GM12865 (cell line): ENCODE data around the gene SP110.
A peak's percentile ranks its signal among the peaks of the same experiment; 100 is the strongest.
"Not testable (repeated sequence)": the region's sequence is repeated elsewhere in the genome, so short reads cannot be mapped to it uniquely, and the experiment has no call there.

Experiments
- DNase-seq: peaks from one replicate; pipeline ENCODE4 v3.0.0; 2010; ENCODE audit warnings: low read depth
- H3K4me3 ChIP-seq: 2 replicates; pipeline ENCODE4 v1.5.1; 2011; ENCODE audit warnings: mild to moderate bottlenecking, low read depth, low read length, control low read depth
- CTCF ChIP-seq: IDR thresholded peaks from 2 replicates; pipeline ENCODE4 v1.5.1; 2011; ENCODE audit warnings: low read length, control low read depth, low read depth, inconsistent platforms; ENCODE audit not compliant: insufficient read depth; ENCODE audit errors: missing control alignments

SP110 gene

DNA sequence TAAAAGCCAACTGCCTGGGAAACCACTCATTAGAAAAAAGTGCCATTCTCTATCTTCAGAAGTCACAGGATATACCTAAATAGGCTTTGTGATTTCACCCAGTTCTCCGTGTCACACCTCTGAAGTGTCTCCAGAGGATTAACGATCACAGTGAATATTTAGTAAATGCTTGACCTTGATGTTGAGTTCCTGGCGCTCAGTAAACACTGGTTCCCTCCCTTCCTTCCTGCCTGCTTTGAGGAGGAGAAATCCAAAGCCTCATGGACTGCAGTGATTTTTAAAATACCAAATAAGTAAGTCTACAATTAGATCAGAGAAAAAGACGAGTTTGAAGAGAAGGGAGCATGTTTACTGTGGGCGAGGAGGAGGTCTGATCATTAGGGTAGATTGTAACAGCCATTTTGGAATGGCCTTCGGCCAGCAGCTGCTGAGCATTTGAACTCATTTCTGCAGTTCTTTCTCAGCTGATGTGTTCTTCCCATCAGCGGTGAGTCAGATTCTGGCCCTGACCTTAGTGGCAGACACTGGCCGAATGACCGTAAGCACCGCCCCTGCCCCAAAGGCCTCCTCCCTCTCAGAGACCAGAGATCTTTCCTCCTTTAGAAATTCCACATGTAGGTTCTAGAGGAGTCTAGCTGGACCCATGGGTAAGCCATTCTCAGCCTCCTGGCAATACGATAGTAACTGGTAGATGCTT is 89.0 kb downstream of the SP110 start:
- H3K4me3 ChIP-seq = no peak overlapping the region
- DNase-seq = no peak

GRCh38 chr2:230129343-230129742 is 90.4 kb downstream of the SP110 start:
- no peak for DNase-seq
- H3K4me3 ChIP-seq = no peak overlapping the region
- TF ChIP-seq CTCF = no peak

More for the DNA sequence above, 89.0 kb downstream of the SP110 start:
- TF ChIP-seq CTCF = no peak

DNA sequence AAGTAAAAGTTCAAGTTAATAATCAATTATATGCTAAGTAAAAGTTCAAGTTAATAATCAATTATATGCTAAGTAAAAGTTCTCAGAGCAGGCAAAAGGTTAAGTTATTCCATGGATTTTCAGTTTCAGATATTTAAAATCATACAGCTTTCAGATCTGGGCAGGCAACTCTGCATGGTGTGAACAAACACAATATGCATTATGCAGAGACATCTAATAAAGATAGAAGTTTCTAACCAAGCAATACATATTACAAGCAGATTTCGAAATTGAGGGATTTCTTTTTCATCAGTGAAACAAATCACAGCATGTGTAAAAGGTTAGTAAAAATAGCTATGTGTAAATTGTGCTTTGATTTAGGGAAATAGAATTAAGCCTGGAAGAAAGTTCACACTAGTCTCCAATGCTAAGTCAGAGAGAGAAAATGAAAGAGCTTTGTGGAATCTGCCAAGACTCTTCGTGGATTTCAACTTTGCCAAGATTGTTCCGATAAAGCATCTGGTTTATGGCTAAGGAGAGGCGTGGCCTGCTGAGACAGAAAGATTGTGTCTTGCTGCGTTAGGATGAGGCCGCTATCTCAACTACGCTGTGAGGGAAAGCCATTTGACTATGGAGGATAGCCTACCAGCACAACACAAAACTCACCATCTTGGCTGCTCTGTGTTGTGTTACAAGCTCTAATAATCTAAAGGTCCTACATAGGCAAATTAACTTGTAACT is 91.0 kb downstream of the SP110 start:
- TF ChIP-seq CTCF = no peak
- H3K4me3 ChIP-seq = no peak overlapping the region
- DNase-seq = no peak

GRCh38 chr2:230127195-230127594 is 92.6 kb downstream of the SP110 start:
- DNase-seq = no peak
- H3K4me3 ChIP-seq = no peak overlapping the region
- no peak for TF ChIP-seq CTCF

DNA sequence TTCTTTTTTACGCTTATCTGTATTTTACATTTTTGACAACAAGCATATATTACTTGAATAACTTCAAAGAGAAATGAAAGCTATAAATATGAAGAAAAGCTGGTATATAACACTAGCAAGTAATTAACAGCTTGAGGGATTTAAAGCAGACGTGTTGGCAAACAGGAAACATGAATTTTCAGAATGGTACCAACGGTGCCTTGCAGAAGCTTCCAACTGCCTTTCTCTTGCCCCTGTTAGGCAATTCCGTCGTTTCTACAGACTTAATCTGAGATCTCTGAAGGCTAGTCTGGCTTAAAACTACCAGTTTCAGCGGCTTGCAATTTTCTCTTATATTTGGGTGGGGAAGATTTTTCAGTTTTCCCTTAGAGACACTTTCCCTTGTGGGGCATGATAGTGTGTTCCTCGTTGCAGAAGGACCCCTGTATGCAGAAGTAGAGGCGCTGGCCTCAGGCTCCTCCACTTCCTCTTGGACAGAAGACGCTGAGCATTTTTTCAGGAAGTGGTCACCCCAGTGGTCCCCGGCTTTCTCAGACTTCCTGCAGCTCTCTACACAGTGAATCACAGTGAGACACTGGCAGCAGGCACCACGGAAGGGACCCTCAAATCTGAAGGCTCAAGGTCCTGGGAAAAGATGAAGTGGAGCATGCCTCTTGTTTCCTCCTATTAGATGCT is 94.9 kb downstream of the SP110 start:
- DNase-seq = peak; percentile 50
- TF ChIP-seq CTCF = no peak
- H3K4me3 ChIP-seq = no peak overlapping the region

DNA sequence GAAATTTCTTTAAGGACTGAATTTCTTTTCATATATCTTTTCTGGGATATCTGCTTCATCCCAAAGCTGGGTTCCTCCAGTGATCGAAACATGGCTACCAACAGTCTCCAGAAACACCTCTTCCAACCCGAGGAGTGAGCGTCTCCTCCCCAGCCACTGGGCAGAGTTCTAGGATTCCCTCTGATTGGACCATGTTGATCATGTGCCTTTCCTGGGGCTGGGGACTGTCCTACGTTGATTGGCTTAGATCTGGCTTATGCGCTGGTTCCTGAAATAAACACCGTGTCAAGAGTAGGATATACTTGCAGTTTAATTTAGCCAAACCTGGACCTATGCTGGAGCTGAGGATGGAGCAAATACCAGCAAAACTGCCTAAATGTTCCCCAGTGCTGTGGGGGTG is 95.5 kb downstream of the SP110 start:
- DNase-seq = no peak
- H3K4me3 ChIP-seq = no peak overlapping the region
- TF ChIP-seq CTCF = no peak

DNA sequence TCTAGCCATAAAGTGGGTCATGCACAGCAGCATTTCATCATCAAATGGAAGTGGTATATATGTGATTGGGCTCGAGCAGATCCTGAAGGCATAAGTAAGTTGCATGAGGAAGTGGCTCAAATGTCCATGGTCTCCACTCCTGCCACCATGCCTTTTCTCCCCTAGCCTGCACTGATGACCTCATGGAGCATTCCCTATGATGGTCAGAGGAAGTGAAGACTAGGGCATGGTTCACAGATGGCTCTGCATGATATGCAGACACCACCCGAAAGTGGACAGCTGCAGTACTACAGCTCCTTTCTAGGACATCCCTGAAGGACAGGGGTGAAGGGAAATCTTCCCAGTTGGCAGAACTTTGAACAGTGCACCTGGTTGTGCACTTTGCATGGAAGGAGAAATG is 99.4 kb downstream of the SP110 start:
- DNase-seq, H3K4me3 ChIP-seq: not testable (repeated sequence)

- not testable (repeated sequence) for DNase-seq, H3K4me3 ChIP-seq
Measured at GRCh38 chr2:230119827-230120226, 100.0 kb downstream of the SP110 start.
